CD8-positive, alpha-beta memory T cell (primary cell): Measurements from ENCODE around the gene MNAT1. TPM values are rescaled to one million over a fixed set of nuclear protein-coding genes. Genes with fewer than 3 reads are reported as not detected.
A peak's percentile ranks its signal among the peaks of the same experiment; 100 is the strongest.

Experiments
- CTCF ChIA-PET: fragments of 350-600 bp; sonication (Branson Sonifier 250); formaldehyde crosslinking; loops from one replicate; lab custom pipeline; 2021; ENCODE audit warnings: antibody characterized with exemption; lab: Charles Lee
- POLR2A ChIA-PET: fragments of 350-600 bp; sonication (Branson Sonifier 250); formaldehyde crosslinking; loops from one replicate; lab custom pipeline; 2021; ENCODE audit warnings: antibody characterized with exemption; lab: Charles Lee
- DNase-seq, 5 donors: peaks; one replicate each; pipeline versions ENCODE4 v3.0.0 to v3.0.0-alpha.2; 2020 to 2022; ENCODE audit warnings: mixed read lengths in 1 of 5
- H3K27ac ChIP-seq: one replicate; pipeline ENCODE4 v1.7.0; 2013; ENCODE audit warnings: low read depth, mild to moderate bottlenecking, low read length, moderate library complexity
- H3K27me3 ChIP-seq: 2 replicates; pipeline ENCODE4 v1.7.0; 2013; ENCODE audit warnings: low read length, mild to moderate bottlenecking; ENCODE audit not compliant: insufficient read depth, poor library complexity, severe bottlenecking
- H3K36me3 ChIP-seq: 2 replicates; pipeline ENCODE4 v1.7.0; 2013; ENCODE audit warnings: mild to moderate bottlenecking, low read length, moderate library complexity; ENCODE audit not compliant: insufficient read depth
- H3K4me1 ChIP-seq: 2 replicates; pipeline ENCODE4 v1.7.0; 2013; ENCODE audit warnings: mild to moderate bottlenecking, low read length, moderate library complexity; ENCODE audit not compliant: insufficient read depth
- H3K4me3 ChIP-seq: 2 replicates; pipeline ENCODE4 v1.7.0; 2013; ENCODE audit warnings: mild to moderate bottlenecking, low read length
- H3K9me3 ChIP-seq: 2 replicates; pipeline ENCODE4 v1.7.0; 2013; ENCODE audit warnings: mild to moderate bottlenecking, low read length
- H3K27ac Mint-ChIP-seq, 8 donors: one replicate each; pipeline ENCODE4 v1.8.0; 2020 to 2021; ENCODE audit warnings: mixed read lengths in 8 of 8, mild to moderate bottlenecking in 6 of 8, inconsistent platforms in 3 of 8, moderate library complexity in 3 of 8
- H3K27me3 Mint-ChIP-seq, 2 donors: one replicate each; pipeline ENCODE4 v1.8.0; 2020 to 2021; ENCODE audit warnings: mixed read lengths in 2 of 2, mild to moderate bottlenecking in 1 of 2, moderate library complexity in 1 of 2
- H3K36me3 Mint-ChIP-seq, 3 donors: one replicate each; pipeline ENCODE4 v1.8.0; 2020 to 2021; ENCODE audit warnings: mixed read lengths in 3 of 3, inconsistent platforms in 1 of 3, mild to moderate bottlenecking in 1 of 3
- H3K4me1 Mint-ChIP-seq, 3 donors: one replicate each; pipeline ENCODE4 v1.8.0; 2020 to 2021; ENCODE audit warnings: mixed read lengths in 3 of 3, inconsistent platforms in 1 of 3, mild to moderate bottlenecking in 1 of 3
- H3K4me3 Mint-ChIP-seq, 7 donors: one replicate each; pipeline ENCODE4 v1.8.0; 2020 to 2021; ENCODE audit warnings: mixed read lengths in 7 of 7, mild to moderate bottlenecking in 6 of 7, moderate library complexity in 4 of 7, inconsistent platforms in 2 of 7
- H3K9me3 Mint-ChIP-seq, 5 donors: one replicate each; pipeline ENCODE4 v1.8.0; 2020 to 2022; ENCODE audit warnings: mixed read lengths in 5 of 5, mild to moderate bottlenecking in 3 of 5, moderate library complexity in 2 of 5, inconsistent platforms in 1 of 5
- polyA plus RNA-seq: library from polyadenylated mRNA; unstranded; fragments of 300-500 nt; fragmentation: Illumina TruSeq; gene quantifications from one replicate; pipeline ENCODE4 v1.2.3, GENCODE V29; 2021
- total RNA-seq, 2 experiments: library from RNA; stranded (reverse); gene quantifications; one replicate each; pipeline ENCODE4 v1.2.3, GENCODE V29; 2021

MNAT1 gene
- total and polyA plus RNA-seq, 3 experiments from 2014 or later, result 16.0 to 47.8 (median 37.1) TPM

DNA sequence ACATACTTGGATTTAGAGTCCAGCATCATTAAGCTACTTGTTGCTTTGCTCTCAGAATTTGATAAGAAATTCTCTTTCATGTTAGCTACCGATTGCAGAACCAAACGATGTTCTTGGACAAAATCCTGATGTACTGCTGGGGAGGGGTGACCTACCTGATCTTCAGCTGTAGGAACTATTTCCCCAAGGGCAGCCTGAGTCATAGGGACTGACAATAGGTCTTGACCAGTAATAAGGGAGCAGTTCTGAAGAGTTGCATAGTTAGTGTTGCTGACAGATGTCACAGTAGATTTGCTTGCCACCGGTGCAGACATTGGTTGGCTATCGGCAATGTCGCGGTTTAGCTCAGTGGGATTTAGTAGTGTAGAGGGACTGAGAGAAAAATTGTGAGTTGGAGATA is 21.0 kb upstream of the MNAT1 start:
- Histone ChIP-seq H3K4me1 (no peaks in the 10 kb centered on the region), H3K36me3 (no peaks in the 10 kb centered on the region), H3K9me3 (no peaks in the 10 kb centered on the region), H3K27me3 (no peaks in the 10 kb centered on the region), H3K4me3 (no peak overlapping the region), H3K27ac (no peak overlapping the region)
- Mint-ChIP-seq H3K4me1 (no peaks in the 10 kb centered on the region), H3K27ac (no peak overlapping the region), H3K27me3 (peaks cover 4 to 42% of the 10 kb centered on the region in 2 donors), H3K9me3 (no peaks in the 10 kb centered on the region), H3K36me3 (no peaks in the 10 kb centered on the region), H3K4me3 (no peak overlapping the region)
- DNase-seq, result no peak
- ChIA-PET POLR2A (no interaction called here), CTCF (interaction anchor here (1.2 kb wide), 1 partner anchor 13 kb away, joined by 3 read pairs; no protein-coding TSS in a partner anchor)

GRCh38 chr14:60720391-60720790 is 14.2 kb upstream of the MNAT1 start:
- peaks cover 42% of the 10 kb centered on the region for H3K27me3 ChIP-seq
- no peaks in the 10 kb centered on the region for H3K36me3 ChIP-seq
- ChIA-PET CTCF (interaction anchor here (1.5 kb wide), 1 partner anchor 9 kb away, joined by 3 read pairs; no protein-coding TSS in a partner anchor), POLR2A (no interaction called here)
- Mint-ChIP-seq H3K4me1 (peaks cover 16 to 27% (median 21%) of the 10 kb centered on the region in 3 donors), H3K36me3 (no peaks in the 10 kb centered on the region), H3K27me3 (peaks cover 39 to 67% of the 10 kb centered on the region in 2 donors), H3K4me3 (peak overlapping the region in 5 of 7 donors; percentile 7 to 68 (median 41)), H3K27ac (no peak overlapping the region), H3K9me3 (no peaks in the 10 kb centered on the region)
- H3K4me3 ChIP-seq, result no peak overlapping the region
- peaks cover 4% of the 10 kb centered on the region for H3K4me1 ChIP-seq
- H3K27ac ChIP-seq, result no peak overlapping the region
- no peak for DNase-seq
- H3K9me3 ChIP-seq, result no peaks in the 10 kb centered on the region

DNA sequence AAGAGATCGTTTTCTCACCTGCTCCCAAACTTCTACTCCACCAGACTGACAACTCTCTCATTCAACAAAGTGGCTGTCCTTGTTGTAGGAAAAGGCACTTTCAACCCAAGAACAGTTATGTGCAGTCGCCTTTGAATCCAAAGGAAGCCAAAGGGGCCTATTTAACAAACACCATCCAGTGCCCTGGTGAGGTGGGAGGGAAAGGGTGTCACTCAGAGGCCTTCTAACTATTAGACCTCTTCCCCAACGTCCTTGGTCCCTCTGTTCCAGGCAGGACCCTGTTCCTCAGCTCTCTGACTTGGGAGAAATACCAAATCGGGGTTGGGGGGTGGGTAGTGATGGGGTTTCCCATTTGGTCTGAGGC is 13.6 kb upstream of the MNAT1 start:
- no peaks in the 10 kb centered on the region for H3K36me3 Mint-ChIP-seq
- peaks cover 16 to 27% (median 21%) of the 10 kb centered on the region in 3 donors for H3K4me1 Mint-ChIP-seq
- Histone ChIP-seq H3K27ac (no peak overlapping the region), H3K27me3 (peaks cover 42% of the 10 kb centered on the region), H3K36me3 (no peaks in the 10 kb centered on the region), H3K9me3 (no peaks in the 10 kb centered on the region), H3K4me1 (peaks cover 4% of the 10 kb centered on the region), H3K4me3 (no peak overlapping the region)
- no peaks in the 10 kb centered on the region for H3K9me3 Mint-ChIP-seq
- H3K27me3 Mint-ChIP-seq, result peaks cover 39 to 71% of the 10 kb centered on the region in 2 donors
- H3K27ac Mint-ChIP-seq, result peak overlapping the region in 2 of 8 donors; percentile 47 to 88
- ChIA-PET POLR2A (no interaction called here), CTCF (interaction anchor here (1.5 to 2.2 kb wide), 2 partner anchors 10 to 13 kb away, joined by 3 to 7 read pairs; no protein-coding TSS in a partner anchor)
- DNase-seq, result no peak
- H3K4me3 Mint-ChIP-seq, result peak overlapping the region; percentile 29 to 90 (median 68)

DNA sequence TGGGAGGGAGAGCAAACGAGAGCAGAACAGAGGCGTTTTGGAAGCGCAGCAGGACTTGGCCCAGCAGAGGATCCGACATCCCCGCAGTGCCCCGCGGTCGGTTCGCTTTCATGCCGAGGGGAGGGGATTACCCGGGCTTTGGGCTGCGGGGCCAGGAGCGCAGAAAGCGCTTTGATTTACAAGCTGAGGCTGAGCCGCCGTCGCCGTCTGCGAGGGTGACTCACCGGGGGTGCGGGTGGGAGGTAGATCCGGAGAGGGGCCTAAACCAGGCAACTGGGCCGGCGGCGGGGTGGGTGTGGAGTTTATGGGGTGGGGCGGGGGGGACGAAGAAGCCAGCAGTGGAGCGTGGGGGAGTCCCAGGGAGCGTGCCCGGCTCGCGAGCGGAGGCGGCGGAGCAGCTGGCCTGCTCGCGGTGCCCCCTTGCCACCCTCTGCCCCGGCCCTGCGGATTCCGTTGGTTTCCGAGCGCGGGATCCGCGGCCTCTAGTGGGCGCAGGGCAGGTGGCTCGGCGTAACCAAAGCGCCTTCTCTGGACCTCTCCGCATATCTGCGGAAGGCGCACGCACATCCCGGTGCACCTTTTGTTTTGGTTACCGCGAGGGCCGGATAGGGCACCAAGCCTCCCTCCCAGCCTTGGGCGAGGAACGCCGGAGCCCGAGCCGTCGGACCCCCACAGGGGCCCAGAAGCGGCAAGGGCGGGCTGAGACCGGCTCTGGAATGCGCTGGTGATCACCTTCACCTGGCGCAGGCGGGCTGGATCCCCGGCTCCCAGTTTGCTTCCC is 13.0 kb upstream of the MNAT1 start:
- H3K27ac ChIP-seq, result no peak overlapping the region
- H3K27me3 Mint-ChIP-seq, result peaks cover 39 to 70% of the 10 kb centered on the region in 2 donors
- H3K27me3 ChIP-seq, result peaks cover 42% of the 10 kb centered on the region
- no peaks in the 10 kb centered on the region for H3K9me3 ChIP-seq
- peak overlapping the region; percentile 50 for H3K4me3 ChIP-seq
- peaks cover 4% of the 10 kb centered on the region for H3K4me1 ChIP-seq
- CTCF ChIA-PET, result interaction anchor here (1.5 to 2.2 kb wide), 2 partner anchors 12 to 30 kb away, joined by 3 to 7 read pairs; no protein-coding TSS in a partner anchor
- peak; percentile 24 to 71 (median 40) for DNase-seq
- POLR2A ChIA-PET, result no interaction called here
- peak overlapping the region; percentile 82 to 93 (median 89) for H3K4me3 Mint-ChIP-seq
- H3K9me3 Mint-ChIP-seq, result no peaks in the 10 kb centered on the region
- H3K4me1 Mint-ChIP-seq, result peaks cover 16 to 27% (median 21%) of the 10 kb centered on the region in 3 donors
- no peaks in the 10 kb centered on the region for H3K36me3 ChIP-seq
- peak overlapping the region in 2 of 8 donors; percentile 53 to 88 for H3K27ac Mint-ChIP-seq
- no peaks in the 10 kb centered on the region for H3K36me3 Mint-ChIP-seq

DNA sequence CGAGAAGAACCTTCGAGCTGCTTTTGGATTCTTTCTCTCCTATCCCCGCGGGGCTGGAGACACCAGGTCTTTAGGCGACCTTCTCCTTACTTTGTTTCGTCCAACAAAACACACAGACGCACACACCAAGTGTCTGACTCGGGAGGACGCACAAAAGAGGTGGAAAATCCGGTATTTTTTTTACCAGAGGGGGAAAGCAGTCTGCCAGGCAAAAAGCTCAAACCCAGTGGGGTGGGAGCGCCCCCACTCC is 12.5 kb upstream of the MNAT1 start:
- CTCF ChIA-PET, result interaction anchor here (1.5 to 2.2 kb wide), 2 partner anchors 12 to 31 kb away, joined by 3 to 7 read pairs; no protein-coding TSS in a partner anchor
- DNase-seq, result peak in 1 of 5 donors; percentile 9
- Histone ChIP-seq H3K4me3 (peak overlapping the region; percentile 50), H3K9me3 (no peaks in the 10 kb centered on the region), H3K27me3 (peaks cover 42% of the 10 kb centered on the region), H3K4me1 (peaks cover 4% of the 10 kb centered on the region), H3K27ac (no peak overlapping the region), H3K36me3 (no peaks in the 10 kb centered on the region)
- Mint-ChIP-seq H3K4me1 (peaks cover 16 to 27% (median 21%) of the 10 kb centered on the region in 3 donors), H3K9me3 (no peaks in the 10 kb centered on the region), H3K4me3 (peak overlapping the region; percentile 82 to 93 (median 89)), H3K27me3 (peaks cover 44 to 74% of the 10 kb centered on the region in 2 donors), H3K36me3 (no peaks in the 10 kb centered on the region), H3K27ac (peak overlapping the region in 1 of 8 donors; percentile 53)
- POLR2A ChIA-PET, result no interaction called here

- peak overlapping the region; percentile 59 for H3K4me3 ChIP-seq
- no peaks in the 10 kb centered on the region for H3K36me3 ChIP-seq
- H3K27ac ChIP-seq, result peak overlapping the region; percentile 38
- H3K4me1 Mint-ChIP-seq, result peaks cover 16 to 27% (median 21%) of the 10 kb centered on the region in 3 donors
- no peaks in the 10 kb centered on the region for H3K9me3 ChIP-seq
- peaks cover 45% of the 10 kb centered on the region for H3K27me3 ChIP-seq
- DNase-seq, result peak in 3 of 5 donors; percentile 1 to 24 (median 2)
- no peaks in the 10 kb centered on the region for H3K36me3 Mint-ChIP-seq
- ChIA-PET CTCF (interaction anchor here (1.5 to 2.2 kb wide), 2 partner anchors 11 to 31 kb away, joined by 3 to 7 read pairs; no protein-coding TSS in a partner anchor), POLR2A (no interaction called here)
- H3K27ac Mint-ChIP-seq, result peak overlapping the region in 2 of 8 donors; percentile 33 to 53
- peaks cover 47 to 79% of the 10 kb centered on the region in 2 donors for H3K27me3 Mint-ChIP-seq
- H3K9me3 Mint-ChIP-seq, result no peaks in the 10 kb centered on the region
- peak overlapping the region; percentile 83 to 93 (median 90) for H3K4me3 Mint-ChIP-seq
- peaks cover 4% of the 10 kb centered on the region for H3K4me1 ChIP-seq
Measured at GRCh38 chr14:60722357-60723115, 12.0 kb upstream of the MNAT1 start.

DNA sequence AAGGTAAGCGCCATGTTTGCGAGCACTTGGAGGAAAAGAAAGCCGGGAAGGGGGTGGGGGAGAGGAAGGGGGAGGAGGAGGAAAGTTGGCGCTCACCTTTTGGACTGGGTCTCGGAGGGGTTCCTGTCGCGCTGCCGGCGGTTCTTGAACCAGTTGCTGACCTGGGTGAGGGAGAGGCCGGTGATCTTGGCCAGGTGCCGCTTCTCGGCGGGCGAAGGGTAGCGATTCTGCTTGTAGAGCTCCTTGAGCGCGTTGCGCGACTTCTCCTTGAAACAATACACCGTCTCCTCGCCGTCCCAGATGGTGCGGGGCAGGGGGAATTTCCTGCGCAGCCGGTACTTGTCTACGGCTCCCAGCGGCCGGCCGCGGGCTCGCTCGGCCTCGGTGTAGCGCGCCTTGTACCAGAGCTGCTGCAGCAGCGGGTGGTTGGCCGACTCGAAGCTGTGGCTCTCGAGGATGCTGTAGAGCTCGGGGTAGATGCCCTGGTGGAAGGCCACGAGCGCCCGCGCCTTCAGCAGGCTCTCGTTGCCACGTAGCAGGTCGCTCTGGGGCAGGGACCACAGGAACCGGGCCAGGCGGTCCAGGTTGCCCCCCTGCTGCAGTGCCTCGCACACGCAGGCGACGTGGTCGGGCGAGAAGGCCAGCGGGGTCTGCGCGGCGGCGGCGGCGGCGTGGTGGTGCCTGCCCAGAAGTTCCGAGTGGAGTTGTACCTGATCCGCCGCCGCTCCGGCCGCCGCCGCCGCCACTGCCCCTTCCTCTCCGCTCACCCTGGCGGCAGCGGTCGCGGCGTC is 11.2 kb upstream of the MNAT1 start:
- Mint-ChIP-seq H3K27me3 (peaks cover 55 to 82% of the 10 kb centered on the region in 2 donors), H3K36me3 (no peaks in the 10 kb centered on the region), H3K4me3 (peak overlapping the region; percentile 85 to 93 (median 88)), H3K27ac (peak overlapping the region in 1 of 8 donors; percentile 58), H3K4me1 (peaks cover 16 to 27% (median 21%) of the 10 kb centered on the region in 3 donors), H3K9me3 (no peaks in the 10 kb centered on the region)
- H3K9me3 ChIP-seq, result no peaks in the 10 kb centered on the region
- H3K4me3 ChIP-seq, result peak overlapping the region; percentile 59
- no peaks in the 10 kb centered on the region for H3K36me3 ChIP-seq
- H3K27ac ChIP-seq, result peak overlapping the region; percentile 60
- peaks cover 4% of the 10 kb centered on the region for H3K4me1 ChIP-seq
- H3K27me3 ChIP-seq, result peaks cover 48% of the 10 kb centered on the region
- DNase-seq, result peak; percentile 5 to 51 (median 15)
- ChIA-PET CTCF (interaction anchor here (1.5 kb wide), 1 partner anchor 32 kb away, joined by 3 read pairs; no protein-coding TSS in a partner anchor), POLR2A (no interaction called here)
